HEK293 (cell line): ENCODE results near the gene CDHR1.

Source experiments
- CTCF ChIA-PET: fragments of 350-600 bp; formaldehyde crosslinking; extraction: SDS; loops from one replicate; lab custom pipeline; 2021; ENCODE audit warnings: antibody characterized with exemption; lab: Yijun Ruan, JAX
- POLR2A ChIA-PET: fragments of 300-600 bp; formaldehyde crosslinking; extraction: SDS; loops from one replicate; lab custom pipeline; 2020; ENCODE audit warnings: antibody characterized with exemption, inconsistent platforms; lab: Yijun Ruan, JAX
- H3K27ac ChIP-seq: fragments of 200-500 bp; sonication (Bioruptor generic); 2 replicates; pipeline ENCODE4 v1.5.1; 2014; ENCODE audit warnings: low read depth, low read length, control low read depth, inconsistent platforms; ENCODE audit errors: extremely low read depth
- H3K36me3 ChIP-seq, 2 experiments: fragments of 200-500 bp in 1 of 2; sonication (Bioruptor generic) in 1 of 2; 1 replicate in 1 of 2; 2 replicates in 1 of 2; pipeline ENCODE4 v1.5.1; 2014 to 2017; ENCODE audit warnings: inconsistent platforms in 2 of 2, low read length in 2 of 2; ENCODE audit not compliant: control insufficient read depth in 2 of 2, insufficient read depth in 1 of 2
- H3K4me1 ChIP-seq: fragments of 200-500 bp; sonication (Bioruptor generic); 2 replicates; pipeline ENCODE4 v1.5.1; 2014; ENCODE audit warnings: mild to moderate bottlenecking, low read length, inconsistent platforms; ENCODE audit not compliant: control insufficient read depth, insufficient read depth
- H3K4me3 ChIP-seq: 2 replicates; pipeline ENCODE4 v1.5.1; 2011; ENCODE audit warnings: low read depth, mild to moderate bottlenecking, control low read depth, low read length, moderate library complexity
- H3K9me3 ChIP-seq: fragments of 200-500 bp; sonication (Bioruptor generic); 2 replicates; pipeline ENCODE4 v1.5.1; 2014; ENCODE audit warnings: low read depth, low read length, inconsistent platforms; ENCODE audit not compliant: control insufficient read depth, insufficient read depth
- AEBP2 ChIP-seq: fragments of 450-650 bp; formaldehyde crosslinking; IDR thresholded peaks from 2 replicates; pipeline ENCODE4 v1.5.1; 2016; ENCODE audit warnings: missing biosample characterization, missing genetic modification characterization, borderline replicate concordance
- CTCF ChIP-seq: fragments of 450-650 bp; formaldehyde crosslinking; IDR thresholded peaks from 2 replicates; pipeline ENCODE4 v1.5.1; 2016; ENCODE audit warnings: missing biosample characterization, missing genetic modification characterization
- HOXA7 ChIP-seq: sonication (generic); formaldehyde crosslinking; IDR thresholded peaks from 2 replicates; pipeline ENCODE4 v1.8.1; 2022; ENCODE audit warnings: missing genetic modification reagents, borderline replicate concordance
- REPIN1 ChIP-seq: fragments of 450-650 bp; formaldehyde crosslinking; IDR thresholded peaks from 2 replicates; pipeline ENCODE4 v1.5.1; 2017; ENCODE audit warnings: missing biosample characterization, missing genetic modification characterization, low read depth
- SETDB1 ChIP-seq: IDR thresholded peaks from one replicate; pipeline ENCODE4 v1.6.1; 2017; ENCODE audit warnings: mild to moderate bottlenecking, low read length, moderate library complexity, mixed read lengths; ENCODE audit not compliant: insufficient read length
- SP2 ChIP-seq: fragments of 450-650 bp; formaldehyde crosslinking; IDR thresholded peaks from 2 replicates; pipeline ENCODE4 v1.5.1; 2016; ENCODE audit warnings: missing biosample characterization, missing genetic modification characterization
- TCF7L2 ChIP-seq: IDR thresholded peaks from 2 replicates; pipeline ENCODE4 v1.6.1; 2011; ENCODE audit warnings: low read depth, mild to moderate bottlenecking, inconsistent platforms, low read length, moderate library complexity, borderline replicate concordance
- ZBTB7A ChIP-seq: fragments of 450-650 bp; formaldehyde crosslinking; IDR thresholded peaks from 2 replicates; pipeline ENCODE4 v1.5.1; 2016; ENCODE audit warnings: low read depth, missing biosample characterization, missing genetic modification characterization
- ZNF175 ChIP-seq: fragments of 450-650 bp; formaldehyde crosslinking; IDR thresholded peaks from 2 replicates; pipeline ENCODE4 v1.5.1; 2016; ENCODE audit warnings: missing biosample characterization, missing genetic modification characterization
- ZNF335 ChIP-seq: fragments of 450-650 bp; formaldehyde crosslinking; conservative IDR thresholded peaks from 2 replicates; pipeline ENCODE4 v1.5.1; 2016; ENCODE audit warnings: missing biosample characterization, missing genetic modification characterization
- ZNF362 ChIP-seq: fragments of 450-650 bp; formaldehyde crosslinking; IDR thresholded peaks from 2 replicates; pipeline ENCODE4 v1.5.1; 2016; ENCODE audit warnings: missing biosample characterization, missing genetic modification characterization
- ZNF571 ChIP-seq: fragments of 450-650 bp; formaldehyde crosslinking; IDR thresholded peaks from 2 replicates; pipeline ENCODE4 v1.5.0; 2017; ENCODE audit warnings: missing biosample characterization, missing genetic modification characterization
- ZNF768 ChIP-seq: fragments of 450-650 bp; formaldehyde crosslinking; IDR thresholded peaks from 2 replicates; pipeline ENCODE4 v1.5.1; 2018; ENCODE audit warnings: missing biosample characterization, mild to moderate bottlenecking, missing genetic modification characterization
- TF ChIP-seq, protein P1 (sequence below): fragments of 450-650 bp; formaldehyde crosslinking; IDR thresholded peaks from 2 replicates; pipeline ENCODE4 v1.5.1; 2016; ENCODE audit warnings: missing biosample characterization, missing genetic modification characterization
- TF ChIP-seq, protein P2 (sequence below): fragments of 450-650 bp; formaldehyde crosslinking; IDR thresholded peaks from 2 replicates; pipeline ENCODE4 v1.5.1; 2016; ENCODE audit warnings: missing biosample characterization, missing genetic modification characterization
- TF ChIP-seq, protein P3 (sequence below): IDR thresholded peaks from 2 replicates; pipeline ENCODE4 v1.6.1; 2011; ENCODE audit warnings: mild to moderate bottlenecking, low read depth, low read length, borderline replicate concordance

The CDHR1 gene

DNA sequence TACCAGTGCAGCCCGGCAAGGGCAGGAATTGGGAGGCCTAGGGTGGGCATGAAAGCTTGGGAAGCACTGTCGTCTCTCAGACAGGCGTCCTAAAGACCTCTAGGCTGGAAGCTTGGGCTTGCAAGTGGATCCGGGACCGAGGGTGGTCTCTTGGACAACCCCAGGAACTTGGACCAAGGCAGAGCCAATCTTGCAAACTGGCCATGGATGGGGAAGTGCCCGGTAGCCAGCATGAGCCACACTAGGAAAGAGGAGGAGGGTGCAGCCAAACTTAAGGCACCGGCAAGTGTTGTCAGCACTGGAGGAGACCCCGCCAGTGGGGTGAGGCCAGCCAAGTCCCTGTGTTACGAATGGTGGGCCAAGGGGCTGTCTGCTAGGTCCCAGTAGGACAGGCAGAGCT is 22.5 kb downstream of the CDHR1 start:
- Histone ChIP-seq H3K9me3 (no peaks in the 10 kb centered on the region), H3K4me3 (no peak overlapping the region), H3K36me3 (no peaks in the 10 kb centered on the region)
- ChIA-PET POLR2A (no interaction called here), CTCF (interaction anchor here (0.7 to 1.4 kb wide), 4 partner anchors 11 to 309 kb away, joined by 3 to 4 read pairs (median 4); no protein-coding TSS in a partner anchor)
- TF ChIP-seq REPIN1 (tag by site-specific recombination) = no peak
- TF ChIP-seq ZNF362 (tag by site-specific recombination) = no peak
- TF ChIP-seq HOXA7 (CRISPR knock-in tag) = no peak
- TF ChIP-seq SP2 (tag by site-specific recombination) = no peak
- no peak for TF ChIP-seq TCF7L2
- TF ChIP-seq, protein P1, sequence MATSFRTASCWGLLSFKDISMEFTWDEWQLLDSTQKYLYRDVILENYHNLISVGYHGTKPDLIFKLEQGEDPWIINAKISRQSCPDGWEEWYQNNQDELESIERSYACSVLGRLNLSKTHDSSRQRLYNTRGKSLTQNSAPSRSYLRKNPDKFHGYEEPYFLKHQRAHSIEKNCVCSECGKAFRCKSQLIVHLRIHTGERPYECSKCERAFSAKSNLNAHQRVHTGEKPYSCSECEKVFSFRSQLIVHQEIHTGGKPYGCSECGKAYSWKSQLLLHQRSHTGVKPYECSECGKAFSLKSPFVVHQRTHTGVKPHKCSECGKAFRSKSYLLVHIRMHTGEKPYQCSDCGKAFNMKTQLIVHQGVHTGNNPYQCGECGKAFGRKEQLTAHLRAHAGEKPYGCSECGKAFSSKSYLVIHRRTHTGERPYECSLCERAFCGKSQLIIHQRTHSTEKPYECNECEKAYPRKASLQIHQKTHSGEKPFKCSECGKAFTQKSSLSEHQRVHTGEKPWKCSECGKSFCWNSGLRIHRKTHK (tag by site-specific recombination) = no peak
- TF ChIP-seq ZNF175 = no peak
- TF ChIP-seq, protein P2, sequence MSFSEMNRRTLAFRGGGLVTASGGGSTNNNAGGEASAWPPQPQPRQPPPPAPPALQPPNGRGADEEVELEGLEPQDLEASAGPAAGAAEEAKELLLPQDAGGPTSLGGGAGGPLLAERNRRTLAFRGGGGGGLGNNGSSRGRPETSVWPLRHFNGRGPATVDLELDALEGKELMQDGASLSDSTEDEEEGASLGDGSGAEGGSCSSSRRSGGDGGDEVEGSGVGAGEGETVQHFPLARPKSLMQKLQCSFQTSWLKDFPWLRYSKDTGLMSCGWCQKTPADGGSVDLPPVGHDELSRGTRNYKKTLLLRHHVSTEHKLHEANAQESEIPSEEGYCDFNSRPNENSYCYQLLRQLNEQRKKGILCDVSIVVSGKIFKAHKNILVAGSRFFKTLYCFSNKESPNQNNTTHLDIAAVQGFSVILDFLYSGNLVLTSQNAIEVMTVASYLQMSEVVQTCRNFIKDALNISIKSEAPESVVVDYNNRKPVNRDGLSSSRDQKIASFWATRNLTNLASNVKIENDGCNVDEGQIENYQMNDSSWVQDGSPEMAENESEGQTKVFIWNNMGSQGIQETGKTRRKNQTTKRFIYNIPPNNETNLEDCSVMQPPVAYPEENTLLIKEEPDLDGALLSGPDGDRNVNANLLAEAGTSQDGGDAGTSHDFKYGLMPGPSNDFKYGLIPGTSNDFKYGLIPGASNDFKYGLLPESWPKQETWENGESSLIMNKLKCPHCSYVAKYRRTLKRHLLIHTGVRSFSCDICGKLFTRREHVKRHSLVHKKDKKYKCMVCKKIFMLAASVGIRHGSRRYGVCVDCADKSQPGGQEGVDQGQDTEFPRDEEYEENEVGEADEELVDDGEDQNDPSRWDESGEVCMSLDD (tag by site-specific recombination) = no peak
- TF ChIP-seq ZNF768 (tag by site-specific recombination) = no peak
- no peak for TF ChIP-seq ZNF571 (tag by site-specific recombination)
- TF ChIP-seq ZNF335 (tag by site-specific recombination) = no peak
- TF ChIP-seq, protein P3, sequence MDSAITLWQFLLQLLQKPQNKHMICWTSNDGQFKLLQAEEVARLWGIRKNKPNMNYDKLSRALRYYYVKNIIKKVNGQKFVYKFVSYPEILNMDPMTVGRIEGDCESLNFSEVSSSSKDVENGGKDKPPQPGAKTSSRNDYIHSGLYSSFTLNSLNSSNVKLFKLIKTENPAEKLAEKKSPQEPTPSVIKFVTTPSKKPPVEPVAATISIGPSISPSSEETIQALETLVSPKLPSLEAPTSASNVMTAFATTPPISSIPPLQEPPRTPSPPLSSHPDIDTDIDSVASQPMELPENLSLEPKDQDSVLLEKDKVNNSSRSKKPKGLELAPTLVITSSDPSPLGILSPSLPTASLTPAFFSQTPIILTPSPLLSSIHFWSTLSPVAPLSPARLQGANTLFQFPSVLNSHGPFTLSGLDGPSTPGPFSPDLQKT = no peak
- TF ChIP-seq ZBTB7A (tag by site-specific recombination) = no peak
- no peak for TF ChIP-seq SETDB1
- no peak for TF ChIP-seq CTCF (tag by site-specific recombination)
- TF ChIP-seq AEBP2 (tag by site-specific recombination) = no peak
- TF ChIP-seq, all 188 proteins: peak for 0
- Histone ChIP-seq H3K27ac (no peak overlapping the region), H3K4me1 (no peaks in the 10 kb centered on the region)
